Caco-2 (cell line): ENCODE results near the gene IL23R. TPM values are rescaled to one million over a fixed set of nuclear protein-coding genes. Genes with fewer than 3 reads are reported as not detected.

ENCODE experiments used
- BruUV-seq: library from RNA; stranded (reverse); fragments of 400-500 nt; replicated peaks from 2 replicates; lab custom pipeline; 2021; lab: Mats Ljungman, UMichigan
- CTCF ChIA-PET: fragments of 300-600 bp; sonication (Branson Sonifier 250); formaldehyde crosslinking; loops from one replicate; lab custom pipeline; 2022; ENCODE audit warnings: antibody characterized with exemption; lab: Charles Lee
- POLR2A ChIA-PET: fragments of 300-600 bp; sonication (Branson Sonifier 250); formaldehyde crosslinking; loops from one replicate; lab custom pipeline; 2022; ENCODE audit warnings: antibody characterized with exemption; lab: Charles Lee
- DNase-seq, 2 experiments: peaks; one replicate each; pipeline versions ENCODE4 v3.0.0 to v3.0.0-alpha.2; 2020 to 2022
- H3K27me3 ChIP-seq: replicated peaks from 2 replicates; pipeline ENCODE4 v1.6.0; 2011; ENCODE audit warnings: low read length; ENCODE audit not compliant: control insufficient read depth, insufficient read depth
- H3K36me3 ChIP-seq: 2 replicates; pipeline ENCODE4 v1.5.1; 2011; ENCODE audit warnings: low read length; ENCODE audit not compliant: control insufficient read depth, insufficient read depth
- H3K4me1 ChIP-seq: fragments of 250-450 bp; sonication (Bioruptor Pico); 2 replicates; pipeline ENCODE4 v1.5.1; 2020; ENCODE audit warnings: mild to moderate bottlenecking
- H3K4me3 ChIP-seq: 2 replicates; pipeline ENCODE4 v1.5.1; 2011; ENCODE audit warnings: low read depth, mild to moderate bottlenecking, control low read depth, low read length
- H3K9me3 ChIP-seq: fragments of 250-450 bp; sonication (Bioruptor Pico); 2 replicates; pipeline ENCODE4 v1.5.1; 2020; ENCODE audit warnings: mild to moderate bottlenecking, moderate library complexity
- H3K27ac Mint-ChIP-seq: one replicate; pipeline ENCODE4 v1.8.0; 2022; ENCODE audit warnings: mixed read lengths; ENCODE audit not compliant: unreplicated experiment
- H3K27me3 Mint-ChIP-seq: one replicate; pipeline ENCODE4 v1.8.0; 2022; ENCODE audit warnings: mixed read lengths; ENCODE audit not compliant: insufficient read depth, unreplicated experiment
- H3K36me3 Mint-ChIP-seq: one replicate; pipeline ENCODE4 v1.8.0; 2022; ENCODE audit warnings: mild to moderate bottlenecking, mixed read lengths; ENCODE audit not compliant: insufficient read depth, unreplicated experiment
- H3K4me1 Mint-ChIP-seq: one replicate; pipeline ENCODE4 v1.8.0; 2022; ENCODE audit warnings: low read depth, mixed read lengths; ENCODE audit not compliant: unreplicated experiment
- H3K4me3 Mint-ChIP-seq: one replicate; pipeline ENCODE4 v1.8.0; 2022; ENCODE audit warnings: mild to moderate bottlenecking, moderate library complexity, mixed read lengths; ENCODE audit not compliant: unreplicated experiment
- H3K9me3 Mint-ChIP-seq: one replicate; pipeline ENCODE4 v1.8.0; 2022; ENCODE audit warnings: mixed read lengths; ENCODE audit not compliant: unreplicated experiment
- intact Hi-C: fragments of 100-400 bp; cut with micrococcal nuclease; formaldehyde crosslinking; loops from one replicate; pipeline ENCODE4 v1.10.0; 2022; ENCODE audit not compliant: unreplicated experiment
- total RNA-seq: library from RNA; stranded (reverse); gene quantifications from 2 replicates; pipeline ENCODE4 v1.2.3, GENCODE V29; 2022
- TF ChIP-seq, protein P1 (sequence below), 2 experiments: fragments of 200-600 bp in 1 of 2; IDR thresholded peaks; 1 replicate in 1 of 2; 2 replicates in 1 of 2; pipeline versions ENCODE4 v1.5.1 to v1.8.0; 2011 to 2022; ENCODE audit warnings: antibody characterized with exemption in 1 of 2, control low read depth in 1 of 2, inconsistent platforms in 1 of 2, low read depth in 1 of 2, low read length in 1 of 2, mild to moderate bottlenecking in 1 of 2, moderate library complexity in 1 of 2; ENCODE audit not compliant: insufficient read depth in 1 of 2, severe bottlenecking in 1 of 2, unreplicated experiment in 1 of 2

Gene IL23R
- total RNA-seq, 1 experiment from 2014 or later = not detected

DNA sequence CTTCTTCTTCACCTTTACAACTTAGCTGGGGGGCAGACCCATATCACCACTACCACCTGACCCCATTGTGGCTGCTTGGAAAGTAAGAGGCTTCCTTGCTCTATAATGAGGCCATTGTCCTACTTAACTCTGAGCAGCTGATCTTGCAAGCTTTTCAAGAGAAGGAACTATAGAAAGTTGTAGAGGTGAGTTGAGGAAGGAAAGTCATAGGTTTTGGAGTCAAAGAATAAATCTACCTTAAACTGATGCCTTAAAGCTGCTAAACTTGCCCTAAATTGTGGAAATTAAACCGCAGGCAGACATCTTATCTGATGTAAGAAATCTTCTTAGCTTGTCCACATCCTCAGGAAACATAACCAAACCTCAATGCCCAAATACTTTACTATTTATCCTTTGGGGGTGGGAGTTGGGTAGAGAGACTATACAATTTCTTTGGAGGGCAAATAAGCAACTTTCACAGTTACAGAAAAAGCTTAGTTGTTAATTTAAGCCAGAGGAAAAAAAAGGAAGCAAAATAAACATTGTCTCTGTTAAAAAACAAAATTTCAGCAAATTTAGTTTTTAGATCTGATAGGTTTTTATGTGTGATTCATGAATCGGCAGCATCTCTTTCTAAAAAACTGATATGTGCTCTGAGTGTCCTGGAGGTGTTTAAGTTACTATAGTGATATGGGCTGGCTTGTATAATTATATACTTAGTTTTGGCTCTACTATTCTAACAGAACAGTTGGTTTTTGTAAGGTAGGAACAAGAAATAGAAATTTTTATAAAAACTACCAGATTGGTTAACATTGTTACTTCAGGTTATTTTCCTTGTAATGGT is 4.7 kb downstream of the IL23R start:
- Histone ChIP-seq H3K4me3 (no peak overlapping the region), H3K27me3 (no peaks in the 10 kb centered on the region), H3K4me1 (no peaks in the 10 kb centered on the region), H3K9me3 (no peaks in the 10 kb centered on the region), H3K36me3 (no peaks in the 10 kb centered on the region)
- Mint-ChIP-seq H3K9me3 (no peaks in the 10 kb centered on the region), H3K27me3 (no peaks in the 10 kb centered on the region), H3K27ac (no peak overlapping the region), H3K4me3 (no peak overlapping the region), H3K36me3 (no peaks in the 10 kb centered on the region), H3K4me1 (no peaks in the 10 kb centered on the region)
- DNase-seq = no peak
- CTCF ChIA-PET = no interaction called here
- POLR2A ChIA-PET = no interaction called here
- intact Hi-C loops = no loop called here
- TF ChIP-seq, protein P1, sequence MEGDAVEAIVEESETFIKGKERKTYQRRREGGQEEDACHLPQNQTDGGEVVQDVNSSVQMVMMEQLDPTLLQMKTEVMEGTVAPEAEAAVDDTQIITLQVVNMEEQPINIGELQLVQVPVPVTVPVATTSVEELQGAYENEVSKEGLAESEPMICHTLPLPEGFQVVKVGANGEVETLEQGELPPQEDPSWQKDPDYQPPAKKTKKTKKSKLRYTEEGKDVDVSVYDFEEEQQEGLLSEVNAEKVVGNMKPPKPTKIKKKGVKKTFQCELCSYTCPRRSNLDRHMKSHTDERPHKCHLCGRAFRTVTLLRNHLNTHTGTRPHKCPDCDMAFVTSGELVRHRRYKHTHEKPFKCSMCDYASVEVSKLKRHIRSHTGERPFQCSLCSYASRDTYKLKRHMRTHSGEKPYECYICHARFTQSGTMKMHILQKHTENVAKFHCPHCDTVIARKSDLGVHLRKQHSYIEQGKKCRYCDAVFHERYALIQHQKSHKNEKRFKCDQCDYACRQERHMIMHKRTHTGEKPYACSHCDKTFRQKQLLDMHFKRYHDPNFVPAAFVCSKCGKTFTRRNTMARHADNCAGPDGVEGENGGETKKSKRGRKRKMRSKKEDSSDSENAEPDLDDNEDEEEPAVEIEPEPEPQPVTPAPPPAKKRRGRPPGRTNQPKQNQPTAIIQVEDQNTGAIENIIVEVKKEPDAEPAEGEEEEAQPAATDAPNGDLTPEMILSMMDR (IDR thresholded peaks at IDR 0.05; ENCODE audit: insufficient read depth in 1 of 2, low read depth in 1 of 2, low read length in 1 of 2, severe bottlenecking in 1 of 2, unreplicated experiment in 1 of 2) = no peak
- BruUV-seq = no TSS peak

DNA sequence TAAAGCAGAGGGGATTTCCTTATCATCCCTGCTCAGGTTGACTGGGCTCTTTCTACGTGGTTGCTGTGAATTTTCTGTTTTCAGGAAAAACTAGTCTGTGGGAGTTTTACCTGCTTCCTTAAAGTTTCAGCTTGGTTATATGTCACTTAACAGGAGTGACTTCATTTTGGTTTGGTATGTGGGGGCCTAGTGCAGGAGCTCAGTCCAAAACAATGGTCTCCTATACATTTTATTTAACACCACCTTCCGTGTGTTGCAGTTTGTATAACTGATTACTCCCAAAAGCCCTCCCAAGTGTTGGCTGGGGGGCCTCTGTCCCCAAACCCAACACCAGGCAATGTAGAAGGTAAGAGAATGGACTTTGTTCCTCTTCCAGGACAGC is 5.3 kb downstream of the IL23R start:
- no peak for DNase-seq
- Mint-ChIP-seq H3K4me1 (no peaks in the 10 kb centered on the region), H3K9me3 (no peaks in the 10 kb centered on the region), H3K27me3 (no peaks in the 10 kb centered on the region), H3K4me3 (no peak overlapping the region), H3K36me3 (no peaks in the 10 kb centered on the region), H3K27ac (no peak overlapping the region)
- no peaks in the 10 kb centered on the region for H3K27me3 ChIP-seq
- TF ChIP-seq, protein P1 (IDR thresholded peaks at IDR 0.05; ENCODE audit: insufficient read depth in 1 of 2, low read depth in 1 of 2, low read length in 1 of 2, severe bottlenecking in 1 of 2, unreplicated experiment in 1 of 2) = no peak
- no TSS peak for BruUV-seq
- H3K4me1 ChIP-seq = no peaks in the 10 kb centered on the region
- intact Hi-C loops = no loop called here
- no peaks in the 10 kb centered on the region for H3K9me3 ChIP-seq
- H3K36me3 ChIP-seq = no peaks in the 10 kb centered on the region
- no peak overlapping the region for H3K4me3 ChIP-seq
- ChIA-PET CTCF (no interaction called here), POLR2A (no interaction called here)

DNA sequence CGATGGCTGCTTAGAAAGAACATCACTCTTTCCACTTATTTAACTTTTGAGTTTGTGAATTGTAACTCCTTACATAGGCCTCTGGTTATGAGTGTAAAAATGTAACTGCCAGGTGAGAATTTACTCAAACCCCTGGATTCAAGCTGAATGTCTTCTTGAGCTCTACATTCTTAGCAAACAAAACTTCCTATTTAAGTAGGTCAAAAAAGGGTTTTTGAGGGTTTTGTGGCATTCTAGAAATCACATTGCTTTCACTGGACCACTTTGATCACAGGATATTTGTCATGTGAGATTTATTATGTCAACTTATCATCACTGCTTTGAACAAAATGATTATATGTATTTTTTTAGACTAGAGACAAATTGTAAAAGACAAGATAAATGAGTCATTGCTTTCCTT is 5.7 kb downstream of the IL23R start:
- H3K36me3 Mint-ChIP-seq = no peaks in the 10 kb centered on the region
- Histone ChIP-seq H3K4me1 (no peaks in the 10 kb centered on the region), H3K4me3 (no peak overlapping the region), H3K27me3 (no peaks in the 10 kb centered on the region), H3K9me3 (no peaks in the 10 kb centered on the region), H3K36me3 (no peaks in the 10 kb centered on the region)
- POLR2A ChIA-PET = no interaction called here
- no peaks in the 10 kb centered on the region for H3K27me3 Mint-ChIP-seq
- no peak overlapping the region for H3K27ac Mint-ChIP-seq
- CTCF ChIA-PET = no interaction called here
- BruUV-seq = no TSS peak
- TF ChIP-seq, protein P1 (IDR thresholded peaks at IDR 0.05; ENCODE audit: insufficient read depth in 1 of 2, low read depth in 1 of 2, low read length in 1 of 2, severe bottlenecking in 1 of 2, unreplicated experiment in 1 of 2) = no peak
- no peak for DNase-seq
- H3K9me3 Mint-ChIP-seq = no peaks in the 10 kb centered on the region
- no peaks in the 10 kb centered on the region for H3K4me1 Mint-ChIP-seq
- no peak overlapping the region for H3K4me3 Mint-ChIP-seq
- intact Hi-C loops = no loop called here
